Retinal pigment epithelial cell (primary cell): ENCODE measurements around the gene NLRC3.

Source experiments
- DNase-seq: peaks from one replicate; pipeline ENCODE4 v3.0.0-alpha.2; 2010; ENCODE audit warnings: low read depth
- H3K4me3 ChIP-seq: 2 replicates; pipeline ENCODE4 v1.5.1; 2011; ENCODE audit warnings: mild to moderate bottlenecking, low read length, control low read depth, moderate library complexity
- CTCF ChIP-seq: conservative IDR thresholded peaks from 2 replicates; pipeline ENCODE4 v1.5.1; 2011; ENCODE audit warnings: low read depth, low read length, control low read depth, inconsistent platforms

The NLRC3 gene

GRCh38 chr16:3496386-3496785, 80.8 kb downstream of the NLRC3 start:
- no peak for TF ChIP-seq CTCF
- DNase-seq, result no peak
- H3K4me3 ChIP-seq, result no peak overlapping the region

GRCh38 chr16:3495176-3495575, 82.0 kb downstream of the NLRC3 start, which contains the start of gene C16orf90:
C16orf90 (minus strand) TSS chr16:3495489; CDS start chr16:3495421, 68 bp downstream.
- H3K4me3 ChIP-seq, result no peak within 1 kb of the TSS
- DNase-seq, result no peak
- TF ChIP-seq CTCF, result no peak

- no peak for TF ChIP-seq CTCF
- DNase-seq, result no peak
- H3K4me3 ChIP-seq, result no peak overlapping the region
Observed at GRCh38 chr16:3494386-3494973, 82.7 kb downstream of the NLRC3 start.

- H3K4me3 ChIP-seq, result no peak overlapping the region
- no peak for TF ChIP-seq CTCF
Observed at GRCh38 chr16:3492356-3492755, 84.8 kb downstream of the NLRC3 start.

GRCh38 chr16:3490911-3491629, 86.1 kb downstream of the NLRC3 start:
- TF ChIP-seq CTCF, result peak; percentile 10
- H3K4me3 ChIP-seq, result no peak overlapping the region
- no peak for DNase-seq

More at GRCh38 chr16:3492356-3492755, 84.8 kb downstream of the NLRC3 start:
- no peak for DNase-seq
